Lung (tissue), 12 donors: ENCODE results near the gene TTC28. TPM values are rescaled to one million over a fixed set of nuclear protein-coding genes. Genes with fewer than 3 reads are reported as not detected.

Source experiments
- ATAC-seq: fragments of 200-7000 bp; cut with Tn5 transposase; one replicate; pipeline ENCODE4 v1.9.1; 2020; ENCODE audit warnings: moderate number of reproducible peaks; ENCODE audit not compliant: insufficient read depth, low FRiP score
- DNase-seq, 3 donors: peaks; one replicate each; pipeline ENCODE4 v3.0.0-alpha.2; 2013 to 2017
- H3K27ac ChIP-seq, 2 donors: one replicate each; pipeline ENCODE4 v1.5.1; 2013; ENCODE audit warnings: mild to moderate bottlenecking in 2 of 2, moderate library complexity in 2 of 2, control low read depth in 1 of 2, inconsistent platforms in 1 of 2, low read depth in 1 of 2, low read length in 1 of 2
- H3K27me3 ChIP-seq, 3 donors: one replicate each; pipeline ENCODE4 v1.5.1; 2013; ENCODE audit warnings: low read length in 2 of 3; ENCODE audit not compliant: control insufficient read depth in 3 of 3, insufficient read depth in 3 of 3
- H3K36me3 ChIP-seq, 4 donors: one replicate each; pipeline ENCODE4 v1.5.1; 2013; ENCODE audit warnings: low read length in 4 of 4, mild to moderate bottlenecking in 1 of 4, moderate library complexity in 1 of 4; ENCODE audit not compliant: control insufficient read depth in 4 of 4, insufficient read depth in 4 of 4
- H3K4me1 ChIP-seq, 5 donors: one replicate each; pipeline ENCODE4 v1.5.1; 2013; ENCODE audit warnings: low read length in 5 of 5, mild to moderate bottlenecking in 2 of 5, moderate library complexity in 1 of 5; ENCODE audit not compliant: control insufficient read depth in 5 of 5, insufficient read depth in 5 of 5
- H3K4me3 ChIP-seq: one replicate; pipeline ENCODE4 v1.5.1; 2013; ENCODE audit warnings: mild to moderate bottlenecking, control low read depth, moderate library complexity
- H3K9ac ChIP-seq, 2 donors: one replicate each; pipeline ENCODE4 v1.5.1; 2013; ENCODE audit warnings: low read length in 2 of 2, control low read depth in 1 of 2; ENCODE audit not compliant: insufficient read depth in 1 of 2
- H3K9me3 ChIP-seq, 4 donors: one replicate each; pipeline ENCODE4 v1.5.1; 2013; ENCODE audit warnings: low read length in 3 of 4, mild to moderate bottlenecking in 1 of 4, moderate library complexity in 1 of 4; ENCODE audit not compliant: control insufficient read depth in 4 of 4, insufficient read depth in 3 of 4
- WGBS, 2 donors: extraction: QIAGEN DNeasy Blood & Tissue Kit; methylation state at CpG; one replicate each; pipeline ENCODE4 v1.1.7; 2013; 5-methylcytosine and 5-hydroxymethylcytosine counted together
- polyA plus RNA-seq, 2 donors: library from polyadenylated mRNA; stranded (reverse); fragments of 200-250 nt; gene quantifications; one replicate each; pipeline ENCODE4 v1.2.1, GENCODE V29; 2013
- total RNA-seq, 2 donors: library from RNA; depleted of rRNA in 1 of 2; stranded (reverse); fragments of >200 nt in 1 of 2; gene quantifications; one replicate each; pipeline ENCODE4 v1.2.1, GENCODE V29; 2014 to 2021
- TF ChIP-seq, protein P1 (sequence below): IDR thresholded peaks from 2 replicates; pipeline ENCODE4 v1.5.1; 2012; ENCODE audit warnings: mild to moderate bottlenecking; ENCODE audit errors: control extremely low read depth, extremely low read depth
- donor health status: control.
- donor health status: control.
- donor health status: Bipolar disorder and iron deficiency.
- donor health status: healthy.
- donor health status: DM: yes; HTN: yes; CAD: no.

The TTC28 gene
- total and polyA plus RNA-seq, 4 donors = 4.7 to 72.2 (median 24.8) TPM

DNA sequence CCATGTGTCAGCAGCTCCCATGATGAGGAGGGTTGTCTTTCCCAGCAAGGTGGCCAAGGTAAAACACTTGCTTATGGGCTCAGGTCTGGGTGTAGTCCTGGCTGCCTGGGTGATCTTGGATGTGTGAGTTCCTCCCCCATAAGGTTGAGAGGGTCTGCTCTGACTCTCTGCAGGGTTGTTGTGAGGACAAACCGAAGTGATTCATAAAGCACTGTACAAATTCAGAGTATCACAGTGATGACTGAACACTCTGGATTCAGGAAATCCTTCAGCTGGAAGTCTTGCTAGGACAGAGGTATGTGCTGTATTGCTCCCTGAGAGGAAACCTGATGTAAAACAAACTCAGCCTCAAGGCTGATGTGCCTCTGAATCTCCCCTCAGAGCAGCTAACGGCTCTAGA lies 539.7 kb downstream of the TTC28 start:
- H3K9me3 ChIP-seq = peaks cover 0 to 2% (median 0%) of the 10 kb centered on the region in 4 donors
- H3K36me3 ChIP-seq = no peaks in the 10 kb centered on the region
- ATAC-seq (no peak), DNase-seq (no peak)
- TF ChIP-seq, protein P1, sequence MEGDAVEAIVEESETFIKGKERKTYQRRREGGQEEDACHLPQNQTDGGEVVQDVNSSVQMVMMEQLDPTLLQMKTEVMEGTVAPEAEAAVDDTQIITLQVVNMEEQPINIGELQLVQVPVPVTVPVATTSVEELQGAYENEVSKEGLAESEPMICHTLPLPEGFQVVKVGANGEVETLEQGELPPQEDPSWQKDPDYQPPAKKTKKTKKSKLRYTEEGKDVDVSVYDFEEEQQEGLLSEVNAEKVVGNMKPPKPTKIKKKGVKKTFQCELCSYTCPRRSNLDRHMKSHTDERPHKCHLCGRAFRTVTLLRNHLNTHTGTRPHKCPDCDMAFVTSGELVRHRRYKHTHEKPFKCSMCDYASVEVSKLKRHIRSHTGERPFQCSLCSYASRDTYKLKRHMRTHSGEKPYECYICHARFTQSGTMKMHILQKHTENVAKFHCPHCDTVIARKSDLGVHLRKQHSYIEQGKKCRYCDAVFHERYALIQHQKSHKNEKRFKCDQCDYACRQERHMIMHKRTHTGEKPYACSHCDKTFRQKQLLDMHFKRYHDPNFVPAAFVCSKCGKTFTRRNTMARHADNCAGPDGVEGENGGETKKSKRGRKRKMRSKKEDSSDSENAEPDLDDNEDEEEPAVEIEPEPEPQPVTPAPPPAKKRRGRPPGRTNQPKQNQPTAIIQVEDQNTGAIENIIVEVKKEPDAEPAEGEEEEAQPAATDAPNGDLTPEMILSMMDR = no peak
- H3K27me3 ChIP-seq = no peaks in the 10 kb centered on the region
- H3K9ac ChIP-seq = no peak overlapping the region
- WGBS, 2 donors = 67 to 68% methylated on average over 2 of the region's 2 CpGs
- peak overlapping the region in 1 of 2 donors; percentile 44 for H3K27ac ChIP-seq
- H3K4me1 ChIP-seq = peaks cover 0 to 70% (median 25%) of the 10 kb centered on the region in 5 donors
- no peak overlapping the region for H3K4me3 ChIP-seq

DNA sequence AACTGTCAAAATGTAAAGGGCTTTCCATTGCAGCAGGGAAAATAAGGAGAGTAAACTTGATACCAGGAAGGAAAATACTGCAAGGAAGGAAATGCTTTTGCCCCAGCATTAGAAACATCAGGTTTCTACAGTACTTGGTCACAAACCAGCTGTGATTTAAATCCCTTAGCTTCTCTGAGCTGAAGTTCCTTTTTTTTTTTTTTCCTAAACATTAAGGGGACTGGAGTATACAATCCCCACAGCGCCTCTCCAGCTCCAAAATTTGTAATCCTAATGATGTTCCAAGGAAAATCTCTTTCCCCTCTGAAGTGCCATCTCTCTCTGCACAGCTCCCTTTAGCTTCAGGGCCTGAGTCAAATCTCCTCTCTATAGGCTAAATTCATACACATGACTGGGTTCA lies 540.1 kb downstream of the TTC28 start:
- H3K36me3 ChIP-seq = no peaks in the 10 kb centered on the region
- H3K27me3 ChIP-seq = no peaks in the 10 kb centered on the region
- peaks cover 0 to 65% (median 25%) of the 10 kb centered on the region in 5 donors for H3K4me1 ChIP-seq
- no peak overlapping the region for H3K27ac ChIP-seq
- H3K4me3 ChIP-seq = no peak overlapping the region
- 85 to 90% methylated on average over 1 of the region's 1 CpG for WGBS, 2 donors
- H3K9ac ChIP-seq = no peak overlapping the region
- TF ChIP-seq, protein P1 = no peak
- ATAC-seq = no peak
- DNase-seq = peak in 2 of 3 donors; percentile 45 to 57
- H3K9me3 ChIP-seq = peaks cover 0 to 2% (median 0%) of the 10 kb centered on the region in 4 donors

DNA sequence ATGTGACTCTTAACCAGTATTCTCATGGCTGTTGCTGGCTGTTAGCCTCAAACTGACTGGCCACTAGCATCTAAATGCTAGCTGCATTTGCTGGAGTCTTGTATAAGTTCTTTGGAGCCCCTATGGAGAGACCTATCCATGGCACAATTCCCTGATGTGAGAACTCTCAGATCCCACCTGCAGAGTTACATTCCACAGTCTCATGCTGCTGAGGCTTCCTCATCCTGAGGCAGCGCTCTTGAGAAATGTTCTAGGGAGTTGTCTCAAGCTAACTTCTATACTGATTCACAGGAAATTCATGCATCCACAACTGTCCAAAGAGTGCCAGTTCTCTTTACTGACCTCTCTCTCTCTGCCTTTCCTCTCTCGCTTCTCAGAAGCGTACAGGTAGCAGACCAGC lies 542.6 kb downstream of the TTC28 start:
- H3K4me3 ChIP-seq = no peak overlapping the region
- 94 to 97% methylated on average over 3 of the region's 3 CpGs for WGBS, 2 donors
- no peak overlapping the region for H3K9ac ChIP-seq
- H3K27ac ChIP-seq = no peak overlapping the region
- no peak for DNase-seq
- peaks cover 0 to 2% (median 0%) of the 10 kb centered on the region in 4 donors for H3K9me3 ChIP-seq
- TF ChIP-seq, protein P1 = no peak
- H3K4me1 ChIP-seq = peaks cover 0 to 40% (median 18%) of the 10 kb centered on the region in 5 donors
- H3K36me3 ChIP-seq = no peaks in the 10 kb centered on the region
- no peaks in the 10 kb centered on the region for H3K27me3 ChIP-seq
- ATAC-seq = no peak

DNA sequence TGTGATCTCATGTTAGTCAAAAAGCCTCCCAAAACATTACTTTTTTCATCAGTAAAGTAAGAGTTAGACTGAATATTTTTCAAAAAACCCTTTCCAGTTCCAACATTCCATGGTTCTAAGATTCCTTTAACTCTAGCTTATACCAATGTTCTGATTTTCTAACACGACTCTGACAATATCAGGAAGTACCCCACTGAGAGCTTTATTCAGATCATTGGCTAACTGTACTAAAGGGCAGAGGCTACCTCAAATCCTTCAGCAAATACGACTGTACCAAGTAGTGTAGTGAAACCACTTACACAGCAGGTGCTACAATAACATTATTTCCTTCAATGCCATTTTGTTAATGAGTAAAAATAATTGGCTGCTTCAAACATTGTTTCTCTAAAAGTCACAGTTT lies 547.2 kb downstream of the TTC28 start:
- H3K27ac ChIP-seq = no peak overlapping the region
- H3K9me3 ChIP-seq = peaks cover 0 to 2% (median 0%) of the 10 kb centered on the region in 4 donors
- TF ChIP-seq, protein P1 = no peak
- no peaks in the 10 kb centered on the region for H3K27me3 ChIP-seq
- no peak overlapping the region for H3K4me3 ChIP-seq
- no peaks in the 10 kb centered on the region for H3K4me1 ChIP-seq
- ATAC-seq = no peak
- no peak overlapping the region for H3K9ac ChIP-seq
- WGBS, 2 donors = 73 to 80% methylated on average over 2 of the region's 2 CpGs
- H3K36me3 ChIP-seq = no peaks in the 10 kb centered on the region
- no peak for DNase-seq
